Measurements from ENCODE around the gene BCL2.

DNA sequence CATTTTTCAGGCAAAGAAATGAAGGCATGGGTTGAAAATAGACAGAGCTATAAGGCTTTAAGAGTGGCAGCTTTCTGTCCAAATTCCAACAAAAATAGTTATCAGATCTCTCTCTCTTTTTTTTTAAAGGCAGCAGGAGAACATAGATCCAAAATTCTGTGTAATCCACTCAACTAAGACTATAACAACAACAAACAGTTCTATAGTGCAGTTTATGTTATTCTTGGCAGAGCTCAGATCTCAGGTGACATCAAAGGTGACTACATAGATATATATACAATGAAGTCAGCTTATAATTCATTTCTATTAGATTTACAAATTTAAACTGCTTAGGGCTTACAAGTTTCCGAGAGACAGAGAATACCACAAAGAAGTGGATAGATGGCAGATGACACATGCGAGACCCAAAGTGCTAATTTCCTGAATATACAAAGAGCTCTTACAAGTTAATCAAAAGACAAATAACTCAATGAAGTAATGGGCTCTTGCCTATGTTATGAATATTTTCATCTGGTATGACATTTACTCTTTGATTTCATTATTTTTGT lies 223.2 kb downstream of the BCL2 start:
- TF ChIP-seq, protein P1, sequence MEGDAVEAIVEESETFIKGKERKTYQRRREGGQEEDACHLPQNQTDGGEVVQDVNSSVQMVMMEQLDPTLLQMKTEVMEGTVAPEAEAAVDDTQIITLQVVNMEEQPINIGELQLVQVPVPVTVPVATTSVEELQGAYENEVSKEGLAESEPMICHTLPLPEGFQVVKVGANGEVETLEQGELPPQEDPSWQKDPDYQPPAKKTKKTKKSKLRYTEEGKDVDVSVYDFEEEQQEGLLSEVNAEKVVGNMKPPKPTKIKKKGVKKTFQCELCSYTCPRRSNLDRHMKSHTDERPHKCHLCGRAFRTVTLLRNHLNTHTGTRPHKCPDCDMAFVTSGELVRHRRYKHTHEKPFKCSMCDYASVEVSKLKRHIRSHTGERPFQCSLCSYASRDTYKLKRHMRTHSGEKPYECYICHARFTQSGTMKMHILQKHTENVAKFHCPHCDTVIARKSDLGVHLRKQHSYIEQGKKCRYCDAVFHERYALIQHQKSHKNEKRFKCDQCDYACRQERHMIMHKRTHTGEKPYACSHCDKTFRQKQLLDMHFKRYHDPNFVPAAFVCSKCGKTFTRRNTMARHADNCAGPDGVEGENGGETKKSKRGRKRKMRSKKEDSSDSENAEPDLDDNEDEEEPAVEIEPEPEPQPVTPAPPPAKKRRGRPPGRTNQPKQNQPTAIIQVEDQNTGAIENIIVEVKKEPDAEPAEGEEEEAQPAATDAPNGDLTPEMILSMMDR (IDR thresholded peaks at IDR 0.05): no peak
- TF ChIP-seq POLR2A (IDR thresholded peaks at IDR 0.05) (no peak), POLR2AphosphoS5 (IDR thresholded peaks at IDR 0.05) (no peak), EP300 (IDR thresholded peaks at IDR 0.05; ENCODE audit: low read depth) (no peak)

Data from transverse colon (tissue), 4 donors.